Activated CD8-positive, alpha-beta memory T cell treated with anti-CD3 and anti-CD28 coated beads, Interleukin-2, amount 50 U/mL, for 48 hours (primary cell): ENCODE measurements around the gene EHMT1.
"Not testable (repeated sequence)": the region's sequence is repeated elsewhere in the genome, so short reads cannot be mapped to it uniquely, and the experiment has no call there.

ENCODE experiments used
- DNase-seq: peaks from one replicate; pipeline ENCODE4 v3.0.0-alpha.2; 2020

EHMT1 gene

DNA sequence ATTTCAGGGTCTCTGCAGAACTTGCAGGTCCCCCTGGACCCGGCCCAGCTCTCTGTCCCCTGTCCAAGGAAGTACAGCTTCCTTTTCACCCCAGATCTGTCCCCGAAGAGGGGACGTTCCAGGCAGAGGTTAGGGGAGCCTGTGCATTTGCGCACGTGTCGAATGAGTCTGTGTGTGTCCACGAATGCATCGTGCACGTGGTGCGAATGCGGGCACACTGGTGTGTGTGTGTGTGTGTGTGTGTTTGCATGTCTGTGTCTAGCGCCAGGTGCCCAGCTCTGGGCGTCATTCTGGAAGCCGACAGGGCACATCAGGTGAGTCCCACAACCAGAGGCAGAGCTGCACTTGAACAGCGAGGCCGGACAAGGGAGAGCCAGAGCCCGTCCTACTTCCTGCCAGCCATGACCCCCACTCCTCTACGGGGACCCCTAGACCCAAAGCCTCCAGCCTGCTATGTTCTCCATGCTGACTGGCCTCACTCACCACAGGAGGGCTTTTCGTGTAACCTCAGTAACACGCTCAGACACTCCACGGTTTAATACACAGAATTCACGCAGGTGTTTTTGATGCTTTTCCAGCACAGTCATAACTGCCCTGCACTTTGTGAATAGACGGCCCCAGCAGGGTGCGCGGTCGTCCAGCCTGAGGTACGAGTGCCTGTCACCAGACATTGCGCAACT, 217.5 kb downstream of the EHMT1 start:
- no peak for DNase-seq

- no peak for DNase-seq
These were observed 218.0 kb downstream of the EHMT1 start for GRCh38 chr9:137836831-137837241.

DNA sequence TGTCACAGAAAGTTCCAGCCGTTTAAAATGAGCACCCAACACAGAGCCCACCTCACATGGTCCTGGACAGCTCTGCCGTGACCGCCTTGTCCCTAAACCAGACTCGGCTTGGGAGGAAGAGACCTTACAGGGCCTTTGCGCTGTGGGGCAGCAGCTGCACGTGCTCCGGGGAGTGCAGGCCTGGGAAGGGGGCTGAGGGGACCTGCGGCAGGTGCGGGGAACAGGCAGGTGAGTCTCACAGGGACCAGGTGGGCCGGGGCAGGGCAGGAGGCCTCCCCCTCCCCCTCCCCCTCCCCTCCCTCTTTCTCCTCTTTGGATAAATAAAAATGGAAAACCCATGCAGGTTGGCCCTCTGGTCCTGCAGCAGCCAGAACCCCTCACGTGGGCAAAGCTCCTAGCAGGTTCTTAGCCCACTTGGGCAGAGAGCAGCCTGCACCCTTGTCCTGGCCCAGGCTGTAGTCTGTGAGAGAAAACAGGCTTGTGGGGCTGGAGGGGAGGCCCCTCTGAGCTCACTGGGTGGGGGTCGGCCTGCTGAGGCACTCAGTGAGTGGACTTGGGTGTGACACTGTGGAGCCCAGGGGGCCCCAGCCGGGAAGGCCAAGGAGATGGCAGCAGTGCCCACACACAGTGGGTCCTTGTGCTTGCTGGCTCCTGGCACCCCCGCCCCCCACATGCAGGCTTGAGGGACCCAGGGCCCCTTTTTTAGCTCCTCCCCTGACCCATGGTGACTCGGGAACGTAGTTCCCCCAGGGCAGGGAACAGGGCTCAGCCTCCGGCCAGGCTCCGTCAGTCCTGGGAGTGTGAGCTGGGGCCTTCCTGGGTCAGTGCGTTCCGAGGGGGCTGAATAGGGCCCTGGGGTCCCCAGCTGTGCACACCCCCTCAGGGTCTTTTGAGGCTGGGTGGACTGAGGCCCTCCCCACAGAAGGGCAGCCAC, 218.8 kb downstream of the EHMT1 start:
- DNase-seq: no peak

DNA sequence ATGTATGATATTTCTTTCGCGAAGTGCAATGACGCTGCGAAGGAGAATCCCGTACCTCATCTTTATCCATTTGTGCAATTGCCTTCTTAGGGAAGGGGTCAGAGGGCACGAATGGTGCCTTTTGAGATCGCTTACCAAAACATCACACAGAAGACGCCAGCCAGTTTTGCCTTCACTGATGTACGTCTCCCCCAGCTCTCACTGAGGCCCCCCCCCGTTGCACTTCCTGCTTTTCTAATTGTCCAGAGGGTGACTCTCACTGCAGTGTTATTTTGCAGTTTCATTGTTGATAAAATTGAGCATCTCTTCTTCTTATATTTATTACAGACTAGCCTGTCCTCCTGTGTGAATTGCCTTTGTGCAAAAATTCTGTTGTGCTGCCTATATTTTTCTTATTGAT, 219.8 kb downstream of the EHMT1 start:
- DNase-seq: no peak

- no peak for DNase-seq
These were observed 224.6 kb downstream of the EHMT1 start for GRCh38 chr9:137843355-137843754.

DNA sequence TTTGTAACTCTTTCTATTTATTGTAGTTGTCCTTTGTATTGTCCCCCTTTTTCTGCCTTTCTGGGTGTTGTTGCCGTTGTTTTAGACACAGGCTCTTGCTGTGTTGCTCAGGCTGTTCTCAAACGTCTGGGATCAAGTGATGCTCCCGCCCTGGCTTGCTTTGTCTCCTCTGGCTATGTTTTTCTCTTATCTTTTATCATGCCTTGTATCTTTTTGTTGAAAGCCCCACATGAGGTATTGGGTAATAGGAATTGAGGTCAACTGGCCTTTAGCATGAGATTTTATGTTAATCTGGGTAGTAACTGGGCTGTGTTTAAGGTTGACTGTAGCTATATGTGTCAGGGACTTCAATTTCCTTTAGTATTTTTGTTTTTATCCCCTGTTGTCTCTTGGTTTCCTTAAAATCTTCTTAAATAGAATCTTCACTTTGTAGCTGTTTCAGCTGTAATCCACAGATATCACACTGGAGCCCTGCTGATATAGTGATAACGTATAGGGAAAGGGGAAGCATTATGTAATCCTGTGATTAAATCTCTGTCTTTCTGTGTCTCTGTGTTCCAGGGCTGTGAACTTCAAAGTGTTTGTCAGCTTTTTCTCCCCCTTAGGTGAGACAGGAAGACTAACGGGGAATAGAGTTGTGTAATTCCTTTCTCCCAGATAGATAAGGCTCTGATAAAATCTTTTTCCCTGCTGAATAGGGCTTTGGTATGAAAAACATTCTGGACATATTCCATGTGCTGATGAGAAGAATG, 232.9 kb downstream of the EHMT1 start:
- no peak for DNase-seq

DNA sequence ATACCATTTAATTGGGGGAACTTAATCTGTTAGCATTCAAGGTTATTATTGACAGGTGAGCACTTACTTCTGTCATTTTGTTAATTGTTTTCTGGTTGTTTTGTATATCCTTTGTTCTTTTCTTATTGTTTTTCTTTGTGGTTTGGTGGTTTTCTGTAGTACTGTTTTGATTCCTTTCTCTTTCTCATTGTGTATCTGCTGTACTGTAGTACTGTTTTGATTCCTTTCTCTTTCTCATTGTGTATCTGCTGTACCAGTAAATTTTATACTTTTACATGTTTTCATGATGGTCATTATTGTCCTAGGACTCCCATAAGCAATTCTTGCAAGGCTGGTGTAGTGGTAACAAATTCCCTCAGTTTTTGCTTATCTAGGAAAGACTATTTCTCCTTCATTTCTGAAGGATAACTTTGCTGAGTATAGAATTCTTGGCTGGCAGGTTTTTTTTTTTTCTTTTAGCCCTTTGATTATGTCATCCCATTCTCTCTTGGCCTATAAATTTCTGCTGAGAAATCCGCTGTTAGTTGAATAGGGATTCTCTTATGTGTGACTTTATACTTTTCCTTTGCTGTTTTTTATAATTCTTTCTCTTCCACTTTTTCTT, 234.7 kb downstream of the EHMT1 start:
- DNase-seq: no peak

GRCh38 chr9:137860361-137860760, 241.6 kb downstream of the EHMT1 start:
- no peak for DNase-seq

DNA sequence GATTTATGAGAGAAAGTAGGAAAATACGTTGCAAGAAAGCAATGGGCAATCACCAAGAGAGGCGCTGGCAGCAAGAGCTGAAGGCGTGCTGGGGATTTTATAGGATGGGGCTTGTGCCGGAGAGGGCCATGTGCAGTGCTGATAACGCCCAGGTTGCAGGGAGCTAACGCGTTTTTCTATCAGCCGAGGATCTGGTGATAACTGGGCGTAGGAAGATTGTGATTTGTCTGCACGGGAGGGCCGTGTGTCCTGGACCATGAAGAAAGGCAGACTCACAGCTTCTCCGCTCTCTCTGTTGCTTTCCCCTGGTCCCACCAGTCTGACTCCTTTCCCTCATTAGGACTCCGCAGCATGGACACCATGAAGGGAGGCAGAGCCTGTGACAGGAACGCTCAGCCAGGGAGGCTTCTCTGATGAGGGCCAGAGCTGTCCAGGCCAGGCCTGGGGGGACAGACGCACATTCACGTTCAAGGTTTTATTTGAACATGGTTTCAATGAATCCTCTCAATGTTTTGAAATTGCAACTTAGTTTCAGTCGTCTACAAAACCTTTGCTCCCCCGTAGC, 246.9 kb downstream of the EHMT1 start:
- DNase-seq: no peak

GRCh38 chr9:137866226-137867141, 247.7 kb downstream of the EHMT1 start:
- DNase-seq: no peak

DNA sequence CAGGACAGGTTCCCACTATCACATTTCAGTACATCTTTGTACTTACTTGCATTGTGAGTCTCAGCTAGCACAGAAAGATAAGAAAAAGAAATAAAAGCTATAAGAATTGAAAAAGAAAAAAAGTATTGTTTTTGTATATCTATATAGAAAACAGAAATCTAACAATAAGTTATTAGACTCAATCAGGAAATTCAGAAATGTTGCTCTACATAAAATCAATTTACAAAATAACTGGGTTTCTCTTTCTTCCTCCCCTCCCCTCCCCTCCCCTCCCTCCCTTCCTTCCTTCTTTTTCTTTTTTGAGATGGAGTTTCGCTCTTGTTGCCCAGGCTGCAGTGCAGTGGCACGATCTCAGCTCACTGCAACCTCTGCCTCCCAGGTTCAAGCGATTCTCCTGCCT, 251.6 kb downstream of the EHMT1 start:
- no peak for DNase-seq

- no peak for DNase-seq
These were observed 253.5 kb downstream of the EHMT1 start for GRCh38 chr9:137872296-137872695.

- no peak for DNase-seq
These were observed 254.6 kb downstream of the EHMT1 start for GRCh38 chr9:137873408-137873807.

- no peak for DNase-seq
These were observed 255.1 kb downstream of the EHMT1 start for GRCh38 chr9:137873858-137874362.

- no peak for DNase-seq
These were observed 256.5 kb downstream of the EHMT1 start for GRCh38 chr9:137875354-137875753.

DNA sequence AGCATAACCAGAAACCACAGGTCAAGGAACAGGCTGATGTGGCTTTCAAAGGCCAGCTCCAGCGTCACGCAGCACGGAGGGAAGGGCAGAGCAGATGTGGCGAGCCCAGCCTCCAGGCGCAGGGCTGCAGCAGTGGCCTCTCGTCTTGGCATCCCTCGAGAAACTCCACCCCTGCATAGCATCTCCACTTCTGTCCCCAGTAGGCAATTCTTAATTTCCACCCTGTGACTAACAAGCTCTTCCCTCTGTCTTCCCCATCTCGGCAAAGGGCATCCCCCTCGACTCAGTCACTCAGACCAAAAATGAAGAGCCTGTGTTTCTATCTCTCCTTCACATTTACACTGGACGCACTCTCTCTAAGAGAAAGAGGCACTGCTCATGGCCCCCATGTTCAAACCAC, 257.0 kb downstream of the EHMT1 start:
- DNase-seq: no peak

GRCh38 chr9:137876269-137876668, 257.5 kb downstream of the EHMT1 start:
- DNase-seq: no peak

GRCh38 chr9:137876781-137877386, 258.1 kb downstream of the EHMT1 start:
- DNase-seq: no peak

DNA sequence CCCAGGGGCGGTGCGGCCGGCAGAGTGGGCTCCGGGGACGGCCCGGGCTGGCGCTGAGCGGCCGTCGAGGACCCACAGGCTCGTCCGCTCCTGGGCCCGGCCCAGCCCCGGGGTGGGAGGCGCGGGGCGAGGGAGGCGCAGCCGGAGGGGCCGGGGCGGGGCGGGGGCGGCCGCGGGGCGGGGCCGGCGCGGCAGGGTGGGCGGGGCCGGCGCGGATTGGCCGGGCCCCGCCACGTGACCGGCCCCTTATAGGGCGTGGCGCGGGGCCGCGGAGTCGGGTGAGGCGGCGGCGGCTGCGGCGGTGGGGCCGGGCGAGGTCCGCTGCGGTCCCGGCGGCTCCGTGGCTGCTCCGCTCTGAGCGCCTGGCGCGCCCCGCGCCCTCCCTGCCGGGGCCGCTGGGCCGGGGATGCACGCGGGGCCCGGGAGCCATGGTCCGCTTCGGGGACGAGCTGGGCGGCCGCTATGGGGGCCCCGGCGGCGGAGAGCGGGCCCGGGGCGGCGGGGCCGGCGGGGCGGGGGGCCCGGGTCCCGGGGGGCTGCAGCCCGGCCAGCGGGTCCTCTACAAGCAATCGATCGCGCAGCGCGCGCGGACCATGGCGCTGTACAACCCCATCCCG, 258.8 kb downstream of the EHMT1 start, which contains the start of gene CACNA1B:
CACNA1B (plus strand) TSS at position 277 of the 617 bp plus-strand sequence; CDS start at position 429, 152 bp downstream.
- DNase-seq: not testable (repeated sequence)
